Measurements from ENCODE around the gene IDS. TPM values are rescaled to one million over a fixed set of nuclear protein-coding genes. Genes with fewer than 3 reads are reported as not detected.
A peak's percentile ranks its signal among the peaks of the same experiment; 100 is the strongest.

The IDS gene
- total RNA-seq, 4 donors from 2014 or later: 55.7 to 97.7 (median 63.5) TPM

- TF ChIP-seq EP300 (IDR thresholded peaks at IDR 0.05) (no peak), CTCF (IDR thresholded peaks at IDR 0.05) (no peak), POLR2A (IDR thresholded peaks at IDR 0.05) (no peak), POLR2AphosphoS5 (IDR thresholded peaks at IDR 0.05) (no peak)
- DNase-seq (ENCODE audit: low spot score in 2 of 2): no peak
- no peak overlapping the region for H3K27ac ChIP-seq
- H3K27me3 ChIP-seq: no peaks in the 10 kb centered on the region
- no peaks in the 10 kb centered on the region for H3K36me3 ChIP-seq
- H3K4me1 ChIP-seq: peaks cover 14% of the 10 kb centered on the region
- WGBS: 65% methylated on average over 9 of the region's 9 CpGs
- H3K4me3 ChIP-seq: no peak overlapping the region
- no peaks in the 10 kb centered on the region for H3K9me3 ChIP-seq
These were observed 8.8 kb upstream of the IDS start for GRCh38 chrX:149513825-149514428.

GRCh38 chrX:149512225-149512885 is 7.2 kb upstream of the IDS start:
- DNase-seq (ENCODE audit: low spot score in 2 of 2): no peak
- TF ChIP-seq POLR2AphosphoS5 (IDR thresholded peaks at IDR 0.05) (no peak), CTCF (IDR thresholded peaks at IDR 0.05) (peak; percentile 8 to 53)
- Histone ChIP-seq H3K36me3 (no peaks in the 10 kb centered on the region), H3K27me3 (no peaks in the 10 kb centered on the region), H3K4me3 (no peak overlapping the region), H3K9me3 (no peaks in the 10 kb centered on the region), H3K4me1 (peaks cover 14% of the 10 kb centered on the region), H3K27ac (no peak overlapping the region)
- 63% methylated on average over 4 of the region's 4 CpGs for WGBS

- TF ChIP-seq POLR2AphosphoS5 (IDR thresholded peaks at IDR 0.05): no peak
- TF ChIP-seq CTCF (IDR thresholded peaks at IDR 0.05): no peak
- TF ChIP-seq POLR2A (IDR thresholded peaks at IDR 0.05): no peak
- TF ChIP-seq EP300 (IDR thresholded peaks at IDR 0.05): no peak
- H3K4me1 ChIP-seq: peaks cover 14% of the 10 kb centered on the region
- H3K36me3 ChIP-seq: no peaks in the 10 kb centered on the region
- H3K27me3 ChIP-seq: no peaks in the 10 kb centered on the region
- DNase-seq (ENCODE audit: low spot score in 2 of 2): no peak
- no peak overlapping the region for H3K4me3 ChIP-seq
- 65% methylated on average over 5 of the region's 5 CpGs for WGBS
- no peaks in the 10 kb centered on the region for H3K9me3 ChIP-seq
- H3K27ac ChIP-seq: no peak overlapping the region
These were observed 6.0 kb upstream of the IDS start for GRCh38 chrX:149511081-149511480.

- Histone ChIP-seq H3K36me3 (no peaks in the 10 kb centered on the region), H3K27me3 (no peaks in the 10 kb centered on the region), H3K27ac (no peak overlapping the region), H3K4me1 (peaks cover 19% of the 10 kb centered on the region), H3K4me3 (no peak overlapping the region), H3K9me3 (no peaks in the 10 kb centered on the region)
- TF ChIP-seq POLR2AphosphoS5 (IDR thresholded peaks at IDR 0.05): no peak
- no peak for TF ChIP-seq POLR2A (IDR thresholded peaks at IDR 0.05)
- TF ChIP-seq EP300 (IDR thresholded peaks at IDR 0.05): no peak
- TF ChIP-seq CTCF (IDR thresholded peaks at IDR 0.05): no peak
- WGBS: 23% methylated on average over 4 of the region's 4 CpGs
- no peak for DNase-seq (ENCODE audit: low spot score in 2 of 2)
These were observed 5.3 kb upstream of the IDS start for GRCh38 chrX:149510386-149510785.

- Histone ChIP-seq H3K27ac (no peak overlapping the region), H3K27me3 (no peaks in the 10 kb centered on the region), H3K4me1 (peaks cover 27% of the 10 kb centered on the region), H3K4me3 (no peak overlapping the region), H3K36me3 (no peaks in the 10 kb centered on the region), H3K9me3 (no peaks in the 10 kb centered on the region)
- WGBS: 74% methylated on average over 1 of the region's 1 CpG
- no peak for DNase-seq (ENCODE audit: low spot score in 2 of 2)
- no peak for TF ChIP-seq CTCF (IDR thresholded peaks at IDR 0.05)
- no peak for TF ChIP-seq POLR2AphosphoS5 (IDR thresholded peaks at IDR 0.05)
These were observed 3.4 kb upstream of the IDS start for GRCh38 chrX:149508467-149508866.

Measured in suprapubic skin (tissue), 4 donors.